KOPT-K1 (cell line): Measurements from ENCODE around the gene DNHD1.

ENCODE experiments used
- H3K27ac ChIP-seq: fragments of 200-600 bp; sonication (generic); 2 replicates; pipeline ENCODE4 v1.5.1; 2016; ENCODE audit warnings: antibody characterized with exemption, mild to moderate bottlenecking, low read depth, low read length; ENCODE audit not compliant: poor library complexity, severe bottlenecking
- H3K36me3 ChIP-seq: fragments of 200-600 bp; sonication (generic); 2 replicates; pipeline ENCODE4 v1.5.1; 2017; ENCODE audit warnings: antibody characterized with exemption, mild to moderate bottlenecking, low read length, moderate library complexity; ENCODE audit not compliant: insufficient read depth
- H3K9me3 ChIP-seq: fragments of 200-600 bp; sonication (generic); 2 replicates; pipeline ENCODE4 v1.5.1; 2017; ENCODE audit warnings: antibody characterized with exemption, low read length, mild to moderate bottlenecking; ENCODE audit not compliant: insufficient read depth, poor library complexity, severe bottlenecking

DNHD1 gene

GRCh38 chr11:6611092-6611962, 114.2 kb downstream of the DNHD1 start:
- peaks cover 57% of the 10 kb centered on the region for H3K36me3 ChIP-seq
- peak overlapping the region; percentile 94 for H3K27ac ChIP-seq

GRCh38 chr11:6611963-6612212, 114.8 kb downstream of the DNHD1 start:
- H3K27ac ChIP-seq = peak overlapping the region; percentile 94
- peaks cover 57% of the 10 kb centered on the region for H3K36me3 ChIP-seq
- H3K9me3 ChIP-seq = no peaks in the 10 kb centered on the region

More at GRCh38 chr11:6611092-6611962, 114.2 kb downstream of the DNHD1 start:
- H3K9me3 ChIP-seq = no peaks in the 10 kb centered on the region

GRCh38 chr11:6612213-6613041, 115.3 kb downstream of the DNHD1 start, which contains the start of gene TAF10:
TAF10 (minus strand) TSS chr11:6612216; CDS start chr11:6612189, 27 bp downstream.
- Histone ChIP-seq H3K27ac (peak within 1 kb of the TSS; percentile 94), H3K36me3 (peaks cover 54% of the 10 kb centered on the region), H3K9me3 (no peaks in the 10 kb centered on the region)

- Histone ChIP-seq H3K27ac (no peak overlapping the region), H3K9me3 (no peaks in the 10 kb centered on the region), H3K36me3 (peaks cover 43% of the 10 kb centered on the region)
Observed at GRCh38 chr11:6613496-6613895, 116.4 kb downstream of the DNHD1 start.

GRCh38 chr11:6614446-6614845, 117.4 kb downstream of the DNHD1 start:
- Histone ChIP-seq H3K27ac (no peak overlapping the region), H3K36me3 (peaks cover 34% of the 10 kb centered on the region)

GRCh38 chr11:6615046-6615445, 118.0 kb downstream of the DNHD1 start:
- Histone ChIP-seq H3K27ac (no peak overlapping the region), H3K36me3 (peaks cover 28% of the 10 kb centered on the region), H3K9me3 (no peaks in the 10 kb centered on the region)

More at GRCh38 chr11:6614446-6614845, 117.4 kb downstream of the DNHD1 start:
- H3K9me3 ChIP-seq = no peaks in the 10 kb centered on the region

GRCh38 chr11:6615882-6616585, 119.0 kb downstream of the DNHD1 start:
- Histone ChIP-seq H3K27ac (no peak overlapping the region), H3K9me3 (no peaks in the 10 kb centered on the region), H3K36me3 (peaks cover 18% of the 10 kb centered on the region)

GRCh38 chr11:6616596-6617250, 119.6 kb downstream of the DNHD1 start:
- Histone ChIP-seq H3K27ac (no peak overlapping the region), H3K36me3 (peaks cover 16% of the 10 kb centered on the region; the same call in 1 of the 2 replicates), H3K9me3 (no peaks in the 10 kb centered on the region)

- Histone ChIP-seq H3K36me3 (peaks cover 16% of the 10 kb centered on the region; the same call in 1 of the 2 replicates), H3K9me3 (no peaks in the 10 kb centered on the region), H3K27ac (no peak overlapping the region)
Observed at GRCh38 chr11:6617315-6617781, 120.3 kb downstream of the DNHD1 start.

GRCh38 chr11:6618117-6619003, 121.3 kb downstream of the DNHD1 start:
- Histone ChIP-seq H3K9me3 (no peaks in the 10 kb centered on the region), H3K27ac (peak overlapping the region; percentile 57), H3K36me3 (peaks cover 16% of the 10 kb centered on the region; the same call in 1 of the 2 replicates)

GRCh38 chr11:6619004-6619745, 122.1 kb downstream of the DNHD1 start, which contains the start of gene TPP1:
TPP1 (minus strand) TSS chr11:6619422; CDS start chr11:6619400, 22 bp downstream.
- peak within 1 kb of the TSS; percentile 57 for H3K27ac ChIP-seq
- peaks cover 19% of the 10 kb centered on the region; the same call in 1 of the 2 replicates for H3K36me3 ChIP-seq
- no peaks in the 10 kb centered on the region for H3K9me3 ChIP-seq

GRCh38 chr11:6620636-6621035, 123.6 kb downstream of the DNHD1 start:
- Histone ChIP-seq H3K27ac (no peak overlapping the region), H3K9me3 (no peaks in the 10 kb centered on the region), H3K36me3 (peaks cover 17% of the 10 kb centered on the region; the same call in 1 of the 2 replicates)
